ENCODE data around the gene SLC25A10.

The SLC25A10 gene

GRCh38 chr17:81687770-81688541 lies 24.1 kb upstream of the SLC25A10 start:
- DNase-seq, result no peak

- no peak for DNase-seq
Observed at GRCh38 chr17:81688616-81689015, 23.5 kb upstream of the SLC25A10 start.

- no peak for DNase-seq
Observed at GRCh38 chr17:81690066-81690465, 22.0 kb upstream of the SLC25A10 start.

- no peak for DNase-seq
Observed at GRCh38 chr17:81690549-81690948, 21.5 kb upstream of the SLC25A10 start.

GRCh38 chr17:81691196-81691595 lies 20.9 kb upstream of the SLC25A10 start:
- DNase-seq, result no peak

GRCh38 chr17:81691608-81692007 lies 20.5 kb upstream of the SLC25A10 start:
- DNase-seq, result no peak

- DNase-seq, result no peak
Observed at GRCh38 chr17:81693509-81694210, 18.4 kb upstream of the SLC25A10 start.

GRCh38 chr17:81694810-81695209 lies 17.3 kb upstream of the SLC25A10 start:
- no peak for DNase-seq

- no peak for DNase-seq
Observed at GRCh38 chr17:81695211-81695610, 16.9 kb upstream of the SLC25A10 start.

- DNase-seq, result no peak
Observed at GRCh38 chr17:81695801-81696200, 16.3 kb upstream of the SLC25A10 start.

- no peak for DNase-seq
Observed at GRCh38 chr17:81696218-81696941, 15.7 kb upstream of the SLC25A10 start.

GRCh38 chr17:81697261-81698044 lies 14.6 kb upstream of the SLC25A10 start:
- DNase-seq, result no peak

- DNase-seq, result no peak
Observed at GRCh38 chr17:81700353-81701287, 11.5 kb upstream of the SLC25A10 start.

- no peak for DNase-seq
Observed at GRCh38 chr17:81701288-81702071, 10.6 kb upstream of the SLC25A10 start.

GRCh38 chr17:81702934-81703746 lies 8.9 kb upstream of the SLC25A10 start, which contains the start of gene MRPL12:
MRPL12 (plus strand) TSS chr17:81703367; CDS start chr17:81703502, 135 bp downstream.
- peak; percentile 88 for DNase-seq

GRCh38 chr17:81703747-81704654 lies 8.1 kb upstream of the SLC25A10 start:
- no peak for DNase-seq

GRCh38 chr17:81705518-81706231 lies 6.4 kb upstream of the SLC25A10 start:
- no peak for DNase-seq

GRCh38 chr17:81706232-81706611 lies 5.9 kb upstream of the SLC25A10 start:
- no peak for DNase-seq

Measured in activated T-cell treated with anti-CD3 and anti-CD28 coated beads, Interleukin-2, amount 50 U/mL, for 1 hour (primary cell).